CD14-positive monocyte (primary cell): Measurements from ENCODE around the gene TRIM41. TPM values are rescaled to one million over a fixed set of nuclear protein-coding genes. Genes with fewer than 3 reads are reported as not detected.

Experiments
- DNase-seq, 3 donors: peaks; one replicate each; pipeline ENCODE4 v3.0.0-alpha.2; 2011 to 2022
- H2AFZ ChIP-seq: 2 replicates; pipeline ENCODE4 v1.6.0; 2012; ENCODE audit warnings: mild to moderate bottlenecking, low read depth, low read length, inconsistent platforms; ENCODE audit not compliant: insufficient read depth, poor library complexity, severe bottlenecking
- H3K27ac ChIP-seq, 2 donors: 1 replicate in 1 of 2; 2 replicates in 1 of 2; pipeline ENCODE4 v1.5.1; 2012 to 2013; ENCODE audit warnings: low read length in 2 of 2, control low read depth in 1 of 2, inconsistent platforms in 1 of 2, low read depth in 1 of 2, mild to moderate bottlenecking in 1 of 2
- H3K27me3 ChIP-seq, 2 donors: one replicate each; pipeline versions ENCODE4 v1.6.0 to v1.6.1; 2011 to 2013; ENCODE audit warnings: low read length in 2 of 2; ENCODE audit not compliant: control insufficient read depth in 2 of 2, insufficient read depth in 2 of 2
- H3K36me3 ChIP-seq, 2 donors: replicated peaks in 1 of 2; 1 replicate in 1 of 2; 2 replicates in 1 of 2; pipeline versions ENCODE4 v1.5.1 to v1.6.1; 2012 to 2013; ENCODE audit warnings: low read length in 2 of 2, control low read depth in 1 of 2, inconsistent platforms in 1 of 2, mild to moderate bottlenecking in 1 of 2; ENCODE audit not compliant: insufficient read depth in 2 of 2, control insufficient read depth in 1 of 2
- H3K4me1 ChIP-seq, 2 donors: 1 replicate in 1 of 2; 2 replicates in 1 of 2; pipeline versions ENCODE4 v1.5.1 to v1.6.1; 2012 to 2013; ENCODE audit warnings: low read length in 2 of 2, control low read depth in 1 of 2, inconsistent platforms in 1 of 2, mild to moderate bottlenecking in 1 of 2, moderate library complexity in 1 of 2; ENCODE audit not compliant: insufficient read depth in 2 of 2, control insufficient read depth in 1 of 2
- H3K4me2 ChIP-seq: replicated peaks from 2 replicates; pipeline ENCODE3; 2012; ENCODE audit warnings: low read length, moderate library complexity, mild to moderate bottlenecking; ENCODE audit not compliant: poor library complexity, severe bottlenecking; ENCODE audit errors: extremely low read depth
- H3K4me3 ChIP-seq, 3 experiments: fragments of 200-600 bp in 1 of 3; sonication (generic) in 1 of 3; replicated peaks in 1 of 3; 1 replicate in 2 of 3; 2 replicates in 1 of 3; pipeline ENCODE4 v1.5.1; 2011 to 2013; ENCODE audit warnings: low read length in 3 of 3, mild to moderate bottlenecking in 3 of 3, control low read depth in 2 of 3, low read depth in 2 of 3, inconsistent platforms in 1 of 3, moderate library complexity in 1 of 3
- H3K79me2 ChIP-seq: 2 replicates; pipeline ENCODE4 v1.6.0; 2012; ENCODE audit warnings: mild to moderate bottlenecking, control low read depth, inconsistent platforms, low read length, moderate library complexity; ENCODE audit not compliant: insufficient read depth
- H3K9ac ChIP-seq: 2 replicates; pipeline ENCODE4 v1.6.0; 2017; ENCODE audit warnings: low read length, mild to moderate bottlenecking; ENCODE audit not compliant: insufficient read depth, poor library complexity, severe bottlenecking
- H3K9me3 ChIP-seq, 2 donors: replicated peaks in 1 of 2; 1 replicate in 1 of 2; 2 replicates in 1 of 2; pipeline versions ENCODE4 v1.5.1 to v1.6.1; 2012 to 2013; ENCODE audit warnings: low read length in 2 of 2, control low read depth in 1 of 2; ENCODE audit not compliant: control insufficient read depth in 1 of 2, insufficient read depth in 1 of 2
- H4K20me1 ChIP-seq: 2 replicates; pipeline ENCODE4 v1.6.0; 2012; ENCODE audit warnings: mild to moderate bottlenecking, low read length, control low read depth, moderate library complexity; ENCODE audit not compliant: insufficient read depth
- H3K27ac Mint-ChIP-seq, 7 donors: one replicate each; pipeline ENCODE4 v1.8.0; 2020; ENCODE audit warnings: mild to moderate bottlenecking in 7 of 7, mixed read lengths in 7 of 7, moderate library complexity in 6 of 7, inconsistent platforms in 2 of 7
- H3K27me3 Mint-ChIP-seq, 3 donors: one replicate each; pipeline ENCODE4 v1.8.0; 2021 to 2022; ENCODE audit warnings: low read depth in 3 of 3, mild to moderate bottlenecking in 3 of 3, mixed read lengths in 3 of 3, moderate library complexity in 3 of 3, inconsistent platforms in 1 of 3
- H3K36me3 Mint-ChIP-seq, 2 donors: one replicate each; pipeline ENCODE4 v1.8.0; 2020; ENCODE audit warnings: mixed read lengths in 2 of 2, inconsistent platforms in 1 of 2, mild to moderate bottlenecking in 1 of 2
- H3K4me1 Mint-ChIP-seq: one replicate; pipeline ENCODE4 v1.8.0; 2020; ENCODE audit warnings: mild to moderate bottlenecking, mixed read lengths
- H3K4me3 Mint-ChIP-seq, 2 donors: one replicate each; pipeline ENCODE4 v1.8.0; 2020; ENCODE audit warnings: mild to moderate bottlenecking in 2 of 2, mixed read lengths in 2 of 2, moderate library complexity in 1 of 2
- H3K9me3 Mint-ChIP-seq, 7 donors: one replicate each; pipeline ENCODE4 v1.8.0; 2020 to 2022; ENCODE audit warnings: mixed read lengths in 7 of 7, mild to moderate bottlenecking in 6 of 7, moderate library complexity in 6 of 7, inconsistent platforms in 2 of 7
- WGBS: methylation state at CpG from one replicate; pipeline ENCODE4 v1.1.5; 2013; ENCODE audit warnings: missing lambda C conversion rate; ENCODE audit not compliant: insufficient coverage; 5-methylcytosine and 5-hydroxymethylcytosine counted together
- intact Hi-C, 2 donors: fragments of 100-400 bp; cut with micrococcal nuclease; formaldehyde crosslinking; loops; one replicate each; pipeline versions ENCODE4 v1.15.0 to v1.15.1; 2023
- polyA plus RNA-seq, 3 donors: library from polyadenylated mRNA; depleted of rRNA in 1 of 3; unstranded in 2 of 3; stranded (reverse) in 1 of 3; fragments of 300-500 nt in 2 of 3; fragments of >200 nt in 1 of 3; fragmentation: Illumina TruSeq in 2 of 3; gene quantifications; 1 replicate in 2 of 3; 2 replicates in 1 of 3; pipeline ENCODE4 v1.2.3, GENCODE V29; 2012 to 2021
- TF ChIP-seq, protein P1 (sequence below): fragments of 200-600 bp; IDR thresholded peaks from one replicate; pipeline ENCODE4 v1.8.0; 2022; ENCODE audit warnings: antibody characterized with exemption, mild to moderate bottlenecking

The TRIM41 gene
- polyA plus RNA-seq, 3 donors = 0.12 to 26.4 (median 0.24) TPM

DNA sequence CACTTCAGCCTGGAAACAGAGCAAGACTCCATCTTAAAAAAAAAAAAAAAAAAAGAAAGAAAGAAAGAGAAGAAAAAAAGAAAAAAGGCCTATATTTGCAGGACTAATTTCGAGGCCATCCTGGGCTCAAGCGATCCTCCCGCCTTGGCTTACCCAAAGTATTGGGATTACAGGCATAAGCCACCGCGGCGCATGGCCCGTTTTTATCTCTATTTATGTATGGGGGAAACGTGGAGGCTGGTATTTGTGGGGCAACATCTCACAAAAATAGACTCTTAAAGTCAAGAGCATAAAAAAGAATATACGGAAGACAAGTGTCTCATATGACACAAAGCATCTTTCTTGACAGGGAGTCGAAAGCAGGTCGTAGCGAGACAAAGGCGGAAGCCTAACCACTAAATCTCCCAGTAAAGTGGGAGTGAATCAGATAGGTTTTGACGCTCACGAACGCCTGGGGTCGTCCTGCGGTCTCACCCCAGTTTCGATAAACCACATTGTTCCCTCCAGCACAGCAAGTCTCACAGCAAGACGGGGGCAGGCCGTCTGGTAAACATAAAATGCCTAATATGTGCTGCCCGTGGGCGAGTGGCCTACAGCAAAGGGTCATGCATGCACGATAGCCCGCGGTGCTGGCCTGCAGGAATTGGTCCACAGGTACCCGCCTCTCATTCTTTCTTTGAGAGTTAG is 1.8 kb upstream of the TRIM41 start:
- Mint-ChIP-seq H3K4me1 (peaks cover 59% of the 10 kb centered on the region), H3K27ac (peak overlapping the region in 1 of 7 donors; percentile 10), H3K9me3 (peaks cover 0 to 18% (median 1%) of the 10 kb centered on the region in 7 donors), H3K4me3 (no peak overlapping the region), H3K36me3 (peaks cover 0 to 2% of the 10 kb centered on the region in 2 donors), H3K27me3 (peaks cover 25 to 30% (median 25%) of the 10 kb centered on the region in 3 donors)
- TF ChIP-seq, protein P1, sequence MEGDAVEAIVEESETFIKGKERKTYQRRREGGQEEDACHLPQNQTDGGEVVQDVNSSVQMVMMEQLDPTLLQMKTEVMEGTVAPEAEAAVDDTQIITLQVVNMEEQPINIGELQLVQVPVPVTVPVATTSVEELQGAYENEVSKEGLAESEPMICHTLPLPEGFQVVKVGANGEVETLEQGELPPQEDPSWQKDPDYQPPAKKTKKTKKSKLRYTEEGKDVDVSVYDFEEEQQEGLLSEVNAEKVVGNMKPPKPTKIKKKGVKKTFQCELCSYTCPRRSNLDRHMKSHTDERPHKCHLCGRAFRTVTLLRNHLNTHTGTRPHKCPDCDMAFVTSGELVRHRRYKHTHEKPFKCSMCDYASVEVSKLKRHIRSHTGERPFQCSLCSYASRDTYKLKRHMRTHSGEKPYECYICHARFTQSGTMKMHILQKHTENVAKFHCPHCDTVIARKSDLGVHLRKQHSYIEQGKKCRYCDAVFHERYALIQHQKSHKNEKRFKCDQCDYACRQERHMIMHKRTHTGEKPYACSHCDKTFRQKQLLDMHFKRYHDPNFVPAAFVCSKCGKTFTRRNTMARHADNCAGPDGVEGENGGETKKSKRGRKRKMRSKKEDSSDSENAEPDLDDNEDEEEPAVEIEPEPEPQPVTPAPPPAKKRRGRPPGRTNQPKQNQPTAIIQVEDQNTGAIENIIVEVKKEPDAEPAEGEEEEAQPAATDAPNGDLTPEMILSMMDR = no peak
- Histone ChIP-seq H3K36me3 (no peaks in the 10 kb centered on the region), H3K79me2 (peaks cover 27% of the 10 kb centered on the region), H3K27ac (no peak overlapping the region), H3K4me2 (peak overlapping the region; percentile 97), H3K4me3 (peak overlapping the region in 1 of 3 experiments; percentile 92), H3K9ac (peak overlapping the region; percentile 92), H2AFZ (no peak overlapping the region), H3K4me1 (peaks cover 53 to 63% of the 10 kb centered on the region in 2 donors), H4K20me1 (no peaks in the 10 kb centered on the region), H3K27me3 (peaks cover 10 to 30% of the 10 kb centered on the region in 2 donors), H3K9me3 (no peaks in the 10 kb centered on the region)
- no peak for DNase-seq
- intact Hi-C loops = loop anchor here (5.0 to 10.0 kb wide), 2 partner anchors 41 to 416 kb away; partner anchors contain the start of genes MGAT1 (in 2 of the 2) and TRIM52 (in 1 of the 2)
- WGBS = 72% methylated on average over 12 of the region's 27 CpGs

DNA sequence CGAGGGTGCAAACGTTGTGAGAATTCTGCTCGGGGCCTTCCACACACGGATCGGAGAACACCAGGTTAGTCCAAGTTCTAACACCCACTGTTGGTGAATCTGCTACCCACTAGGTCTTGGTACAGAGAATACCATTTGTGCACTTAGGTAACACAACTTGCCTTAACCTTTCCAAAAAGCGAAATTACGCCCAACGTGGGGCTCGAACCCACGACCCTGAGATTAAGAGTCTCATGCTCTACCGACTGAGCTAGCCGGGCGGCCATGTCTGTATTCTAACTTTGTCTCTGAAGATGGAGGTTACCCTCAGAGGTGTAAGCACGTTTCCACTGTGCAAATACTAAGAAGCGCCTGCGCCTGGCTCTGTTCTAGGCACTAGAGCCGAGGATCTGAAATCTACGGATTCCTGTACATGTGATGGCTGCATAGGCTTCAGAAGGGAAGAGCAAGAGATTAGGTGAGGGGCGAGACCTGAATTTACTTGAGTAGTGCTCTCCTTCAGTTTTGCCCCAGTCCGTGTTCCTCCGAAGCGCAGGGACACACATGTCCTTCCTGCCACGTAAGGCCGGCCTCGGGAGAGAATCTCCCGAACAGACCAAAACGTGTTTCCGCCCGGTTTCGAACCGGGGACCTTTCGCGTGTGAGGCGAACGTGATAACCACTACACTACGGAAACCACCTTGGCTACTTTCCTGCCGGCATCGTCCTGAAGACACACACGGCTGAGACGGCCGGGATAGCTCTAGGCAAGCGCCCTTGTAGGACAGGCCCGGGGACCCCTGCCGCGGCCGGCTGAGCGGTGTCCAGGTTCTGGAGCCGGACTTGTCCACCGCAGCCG is 1.1 kb upstream of the TRIM41 start:
- Histone ChIP-seq H3K4me1 (peaks cover 46 to 57% of the 10 kb centered on the region in 2 donors), H3K4me2 (peak overlapping the region; percentile 97), H3K4me3 (peak overlapping the region; percentile 67 to 92 (median 89)), H2AFZ (peak overlapping the region; percentile 65), H4K20me1 (no peaks in the 10 kb centered on the region), H3K27me3 (peaks cover 5 to 23% of the 10 kb centered on the region in 2 donors), H3K27ac (peak overlapping the region; percentile 91 to 92), H3K79me2 (peaks cover 32% of the 10 kb centered on the region), H3K9ac (peak overlapping the region; percentile 92), H3K9me3 (no peaks in the 10 kb centered on the region), H3K36me3 (peaks cover 0 to 3% of the 10 kb centered on the region in 2 donors)
- peak; percentile 86 to 91 (median 91) for DNase-seq
- 3% methylated on average over 46 of the region's 50 CpGs for WGBS
- Mint-ChIP-seq H3K27me3 (peaks cover 18 to 24% (median 19%) of the 10 kb centered on the region in 3 donors), H3K36me3 (peaks cover 2 to 5% of the 10 kb centered on the region in 2 donors), H3K9me3 (peaks cover 0 to 13% (median 0%) of the 10 kb centered on the region in 7 donors), H3K27ac (peak overlapping the region; percentile 95 to 99 (median 97)), H3K4me1 (peaks cover 53% of the 10 kb centered on the region), H3K4me3 (peak overlapping the region; percentile 94 to 95)
- intact Hi-C loops = loop anchor here (1.0 to 10.0 kb wide), 5 partner anchors 21 to 417 kb away; partner anchors contain the start of genes MGAT1 (in 2 of the 2), RACK1 (in 1 of the 2) and TRIM52 (in 1 of the 2)
- TF ChIP-seq, protein P1 = no peak
